C4-2B (cell line): ENCODE results near the gene MRAS.

Experiments used
- CTCF ChIP-seq: fragments of 450-650 bp; conservative IDR thresholded peaks from 2 replicates; pipeline ENCODE4 v1.5.1; 2017; ENCODE audit warnings: mild to moderate bottlenecking
- ZFX ChIP-seq: fragments of 450-650 bp; IDR thresholded peaks from 2 replicates; pipeline ENCODE4 v1.6.1; 2017

GRCh38 chr3:138332472-138333073 lies 15.8 kb upstream of the MRAS start:
- TF ChIP-seq CTCF: peak; percentile 86
- no peak for TF ChIP-seq ZFX
